ENCODE measurements around the gene PLD2. TPM values are rescaled to one million over a fixed set of nuclear protein-coding genes. Genes with fewer than 3 reads are reported as not detected.

Gene PLD2
- 11.0 and 13.0 TPM in 2 replicates for total RNA-seq (2022)
- percentile 42 among the genes with signal in this experiment for Bru-seq, nascent RNA
- percentile 46 among the genes with signal in this experiment for BruChase-seq, experiment 1, labeled RNA remaining after a 6-hour chase
- BruChase-seq, experiment 2, labeled RNA remaining after a 2-hour chase: percentile 57 among the genes with signal in this experiment
- long read RNA-seq, partial matches to known transcripts: 2 of 5 reads
- long read RNA-seq, other reads (novel, unspliced or antisense): 3 of 5 reads

DNA sequence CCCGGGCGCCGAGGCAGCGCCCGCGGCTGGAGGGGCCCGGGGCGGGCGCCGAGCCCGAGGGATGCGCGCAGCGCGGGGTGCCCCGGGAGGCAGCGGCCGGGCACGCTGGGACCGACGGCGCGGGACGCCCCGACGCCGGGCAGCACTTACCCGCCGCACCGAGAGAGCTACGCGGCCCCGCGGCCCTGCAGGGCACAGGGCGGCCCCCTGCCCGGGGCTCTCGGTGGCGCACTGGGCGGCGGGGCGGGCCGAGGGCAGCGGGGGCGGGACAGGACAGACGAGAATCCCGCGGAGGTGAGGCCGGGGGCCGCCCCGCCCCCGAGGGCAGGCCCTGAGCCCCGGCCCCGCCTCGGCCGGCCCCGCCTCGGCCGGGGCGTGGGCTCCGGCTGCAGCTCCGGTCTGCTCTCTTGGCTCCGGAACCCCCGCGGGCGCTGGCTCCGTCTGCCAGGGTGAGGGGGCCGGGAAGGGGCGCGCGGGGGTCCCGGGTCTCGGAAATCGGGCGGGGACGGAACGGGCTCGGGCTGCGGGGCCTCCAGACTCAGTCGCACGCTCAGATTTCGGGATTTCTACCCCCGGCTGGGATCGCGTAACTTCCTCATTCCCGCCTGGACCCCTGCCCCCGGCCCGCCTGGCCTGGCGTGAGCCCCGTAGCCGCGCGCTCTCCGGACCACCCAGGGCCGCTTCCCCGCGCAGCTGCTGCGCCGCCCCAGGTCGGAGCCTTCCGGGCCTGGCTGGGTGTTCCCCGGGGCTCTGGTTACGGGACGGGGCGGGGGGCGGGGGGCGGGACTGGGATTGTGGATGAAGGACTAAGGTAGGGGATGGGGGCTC lies at the start of gene PLD2:
Gene PLD2 (plus strand): TSS at position 376 of the 828 bp plus-strand sequence. CDS start 621 bp downstream, outside the sequence.
- peaks cover 12% of the 10 kb centered on the region for H3K4me1 Mint-ChIP-seq (ENCODE audit: low read depth, unreplicated experiment)
- no peaks in the 10 kb centered on the region for H3K27me3 Mint-ChIP-seq (ENCODE audit: unreplicated experiment)
- intact Hi-C loops (cut with micrococcal nuclease; ENCODE audit: unreplicated experiment): no loop called here
- H3K36me3 Mint-ChIP-seq (ENCODE audit: insufficient read depth, unreplicated experiment): peaks cover 12% of the 10 kb centered on the region
- no TSS peak for BruUV-seq (replicated peaks)
- H3K4me3 Mint-ChIP-seq (ENCODE audit: low read depth, unreplicated experiment): peak within 1 kb of the TSS; percentile 66
- no peak within 1 kb of the TSS for H3K27ac Mint-ChIP-seq (ENCODE audit: unreplicated experiment)
- CTCF ChIA-PET: interaction anchor here (0.6 to 0.9 kb wide), 2 partner anchors 10 to 17 kb away, joined by 3 to 4 read pairs; no protein-coding TSS in a partner anchor
- DNase-seq: peak; percentile 87
- no peak for TF ChIP-seq CTCF (IDR thresholded peaks at IDR 0.05; ENCODE audit: unreplicated experiment)
- H3K9me3 Mint-ChIP-seq (ENCODE audit: low read depth, unreplicated experiment): no peaks in the 10 kb centered on the region

- Mint-ChIP-seq H3K27me3 (ENCODE audit: unreplicated experiment) (peaks cover 31% of the 10 kb centered on the region), H3K4me1 (ENCODE audit: low read depth, unreplicated experiment) (no peaks in the 10 kb centered on the region), H3K27ac (ENCODE audit: unreplicated experiment) (no peak overlapping the region), H3K36me3 (ENCODE audit: insufficient read depth, unreplicated experiment) (no peaks in the 10 kb centered on the region), H3K9me3 (ENCODE audit: low read depth, unreplicated experiment) (no peaks in the 10 kb centered on the region), H3K4me3 (ENCODE audit: low read depth, unreplicated experiment) (no peak overlapping the region)
- intact Hi-C loops (cut with micrococcal nuclease; ENCODE audit: unreplicated experiment): no loop called here
- CTCF ChIA-PET: interaction anchor here (0.7 kb wide), 1 partner anchor 118 kb away, joined by 3 read pairs; no protein-coding TSS in a partner anchor
- TF ChIP-seq CTCF (IDR thresholded peaks at IDR 0.05; ENCODE audit: unreplicated experiment): no peak
- no TSS peak for BruUV-seq (replicated peaks)
- DNase-seq: no peak
Measured at GRCh38 chr17:4759776-4760236, 47.1 kb upstream of the PLD2 start.

- no peaks in the 10 kb centered on the region for H3K36me3 Mint-ChIP-seq (ENCODE audit: insufficient read depth, unreplicated experiment)
- no peak overlapping the region for H3K4me3 Mint-ChIP-seq (ENCODE audit: low read depth, unreplicated experiment)
- no TSS peak for BruUV-seq (replicated peaks)
- H3K27me3 Mint-ChIP-seq (ENCODE audit: unreplicated experiment): peaks cover 8% of the 10 kb centered on the region
- TF ChIP-seq CTCF (IDR thresholded peaks at IDR 0.05; ENCODE audit: unreplicated experiment): no peak
- intact Hi-C loops (cut with micrococcal nuclease; ENCODE audit: unreplicated experiment): no loop called here
- no peak overlapping the region for H3K27ac Mint-ChIP-seq (ENCODE audit: unreplicated experiment)
- no peaks in the 10 kb centered on the region for H3K9me3 Mint-ChIP-seq (ENCODE audit: low read depth, unreplicated experiment)
- CTCF ChIA-PET: no interaction called here
- no peaks in the 10 kb centered on the region for H3K4me1 Mint-ChIP-seq (ENCODE audit: low read depth, unreplicated experiment)
- DNase-seq: no peak
Measured at GRCh38 chr17:4764595-4764994, 42.4 kb upstream of the PLD2 start.

- Mint-ChIP-seq H3K36me3 (ENCODE audit: insufficient read depth, unreplicated experiment) (no peaks in the 10 kb centered on the region), H3K9me3 (ENCODE audit: low read depth, unreplicated experiment) (no peaks in the 10 kb centered on the region), H3K4me3 (ENCODE audit: low read depth, unreplicated experiment) (no peak overlapping the region), H3K4me1 (ENCODE audit: low read depth, unreplicated experiment) (peaks cover 3% of the 10 kb centered on the region), H3K27me3 (ENCODE audit: unreplicated experiment) (peaks cover 8% of the 10 kb centered on the region), H3K27ac (ENCODE audit: unreplicated experiment) (no peak overlapping the region)
- CTCF ChIA-PET: no interaction called here
- TF ChIP-seq CTCF (IDR thresholded peaks at IDR 0.05; ENCODE audit: unreplicated experiment): no peak
- DNase-seq: no peak
- no TSS peak for BruUV-seq (replicated peaks)
- intact Hi-C loops (cut with micrococcal nuclease; ENCODE audit: unreplicated experiment): no loop called here
Measured at GRCh38 chr17:4766201-4766600, 40.8 kb upstream of the PLD2 start.

Measured in Calu3 (cell line).